ENCODE results near the gene PCDH15.

The PCDH15 gene

GRCh38 chr10:53836638-53837037 is 964.4 kb downstream of the PCDH15 start:
- Histone ChIP-seq H3K4me3 (ENCODE audit: low read depth in 1 of 2, low read length in 1 of 2) (no peak overlapping the region), H3K27ac (no peak overlapping the region), H3K9me3 (no peaks in the 10 kb centered on the region), H3K27me3 (no peaks in the 10 kb centered on the region), H3K36me3 (no peaks in the 10 kb centered on the region), H3K4me1 (ENCODE audit: control insufficient read depth in 1 of 2, insufficient read depth in 1 of 2, low read depth in 1 of 2, low read length in 1 of 2) (no peaks in the 10 kb centered on the region)
- no peak for TF ChIP-seq CTCF (IDR thresholded peaks at IDR 0.05)

DNA sequence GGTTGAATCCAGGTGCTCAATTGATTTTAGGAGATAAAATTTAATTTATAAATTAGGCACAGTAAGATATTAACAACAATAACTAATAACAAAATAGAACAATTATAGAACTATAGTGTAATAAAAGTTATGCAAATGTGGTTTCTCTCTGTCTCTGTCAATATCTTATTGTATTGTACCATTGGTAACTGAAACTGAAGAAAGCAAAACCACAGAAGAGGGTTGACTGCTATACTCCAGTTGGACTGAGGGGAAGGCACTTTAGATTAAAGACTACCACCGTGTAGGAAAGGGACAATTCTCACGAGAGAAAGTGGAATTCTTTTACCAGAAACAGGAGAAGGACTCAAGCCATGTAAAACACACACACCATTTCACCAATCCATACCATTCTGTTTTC is 967.1 kb downstream of the PCDH15 start:
- no peaks in the 10 kb centered on the region for H3K4me1 ChIP-seq (ENCODE audit: control insufficient read depth in 1 of 2, insufficient read depth in 1 of 2, low read depth in 1 of 2, low read length in 1 of 2)

GRCh38 chr10:53827261-53827660 is 973.8 kb downstream of the PCDH15 start:
- no peak overlapping the region for H3K4me3 ChIP-seq (ENCODE audit: low read depth in 1 of 2, low read length in 1 of 2)
- no peaks in the 10 kb centered on the region for H3K36me3 ChIP-seq
- TF ChIP-seq CTCF (IDR thresholded peaks at IDR 0.05) = no peak
- H3K27me3 ChIP-seq = no peaks in the 10 kb centered on the region
- H3K27ac ChIP-seq = no peak overlapping the region
- no peaks in the 10 kb centered on the region for H3K9me3 ChIP-seq
- no peaks in the 10 kb centered on the region for H3K4me1 ChIP-seq (ENCODE audit: control insufficient read depth in 1 of 2, insufficient read depth in 1 of 2, low read depth in 1 of 2, low read length in 1 of 2)

More for the DNA sequence above, 967.1 kb downstream of the PCDH15 start:
- H3K27ac ChIP-seq = no peak overlapping the region
- no peaks in the 10 kb centered on the region for H3K27me3 ChIP-seq
- H3K4me3 ChIP-seq (ENCODE audit: low read depth in 1 of 2, low read length in 1 of 2) = no peak overlapping the region
- TF ChIP-seq CTCF (IDR thresholded peaks at IDR 0.05) = no peak
- no peaks in the 10 kb centered on the region for H3K36me3 ChIP-seq
- no peaks in the 10 kb centered on the region for H3K9me3 ChIP-seq

DNA sequence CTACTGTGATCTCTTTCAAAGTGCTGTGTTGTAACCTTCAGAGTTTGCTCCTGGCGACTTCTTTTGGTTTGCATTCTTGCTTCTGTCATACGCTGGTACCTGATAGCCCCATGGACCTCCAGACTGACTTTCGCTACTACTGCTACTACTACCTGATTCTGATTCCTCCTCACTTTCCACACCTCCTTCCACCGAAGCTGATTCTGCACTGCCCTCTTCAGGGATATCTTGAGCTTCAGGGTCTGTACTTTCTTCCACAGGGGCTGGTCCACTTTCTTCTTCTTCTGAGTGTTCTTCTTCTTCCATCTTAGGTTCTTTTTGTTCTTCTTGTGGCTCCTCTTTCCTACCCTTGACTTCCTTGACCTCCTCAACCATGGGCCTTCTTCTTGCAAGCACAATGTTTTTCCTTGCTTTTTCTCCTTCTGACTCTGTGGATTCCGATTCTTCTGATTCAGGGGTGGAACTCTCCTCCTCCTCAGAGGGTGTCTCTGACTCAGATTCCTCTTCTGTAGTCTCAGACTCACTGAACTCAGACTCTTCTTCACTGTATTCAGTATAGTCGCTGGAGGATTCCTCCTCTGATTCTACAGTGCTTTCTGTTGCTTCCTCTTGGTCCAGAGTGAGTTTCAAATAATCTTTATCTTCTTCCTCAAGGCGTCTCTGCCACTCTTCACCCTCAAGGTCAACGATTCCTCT is 992.2 kb downstream of the PCDH15 start:
- no peak for TF ChIP-seq CTCF (IDR thresholded peaks at IDR 0.05)

DNA sequence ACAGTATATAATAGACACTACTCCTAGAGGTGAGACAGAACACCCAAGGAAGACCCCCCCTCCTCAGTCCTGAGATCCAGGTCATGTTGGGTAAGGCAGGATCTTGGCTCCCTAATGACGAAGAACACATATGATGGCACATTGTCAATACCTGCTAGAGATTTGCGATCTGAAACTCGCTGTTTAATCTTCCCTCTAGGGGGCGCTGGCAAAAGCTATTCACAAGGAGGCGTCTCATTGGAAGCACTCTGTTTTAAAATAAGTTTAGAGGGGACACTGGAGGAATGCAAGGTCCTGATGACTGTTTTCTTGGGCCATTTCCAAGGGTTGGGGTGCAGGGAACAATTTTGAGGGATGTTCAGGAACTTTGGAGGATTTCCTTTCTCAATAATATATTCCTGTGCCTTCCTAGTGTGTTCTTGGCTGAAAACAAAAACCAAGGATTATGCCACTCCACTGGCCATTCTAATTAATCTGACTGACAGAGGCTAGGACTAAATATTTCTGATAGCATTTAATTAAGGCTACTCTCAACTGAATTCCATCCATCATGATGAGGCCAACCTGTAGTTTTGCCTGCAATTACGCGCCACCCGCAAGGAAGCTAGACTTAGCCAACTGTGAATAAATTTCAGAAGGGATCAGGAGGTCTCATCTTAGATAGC is 1014.7 kb downstream of the PCDH15 start:
- H3K36me3 ChIP-seq = no peaks in the 10 kb centered on the region
- H3K9me3 ChIP-seq = no peaks in the 10 kb centered on the region
- no peaks in the 10 kb centered on the region for H3K27me3 ChIP-seq
- H3K4me1 ChIP-seq (ENCODE audit: control insufficient read depth in 1 of 2, insufficient read depth in 1 of 2, low read depth in 1 of 2, low read length in 1 of 2) = no peaks in the 10 kb centered on the region
- TF ChIP-seq CTCF (IDR thresholded peaks at IDR 0.05) = no peak
- H3K4me3 ChIP-seq (ENCODE audit: low read depth in 1 of 2, low read length in 1 of 2) = no peak overlapping the region
- no peak overlapping the region for H3K27ac ChIP-seq

More for the DNA sequence above, 992.2 kb downstream of the PCDH15 start:
- H3K4me1 ChIP-seq (ENCODE audit: control insufficient read depth in 1 of 2, insufficient read depth in 1 of 2, low read depth in 1 of 2, low read length in 1 of 2) = no peaks in the 10 kb centered on the region
- no peak overlapping the region for H3K4me3 ChIP-seq (ENCODE audit: low read depth in 1 of 2, low read length in 1 of 2)
- no peaks in the 10 kb centered on the region for H3K9me3 ChIP-seq
- no peaks in the 10 kb centered on the region for H3K36me3 ChIP-seq
- no peak overlapping the region for H3K27ac ChIP-seq
- no peaks in the 10 kb centered on the region for H3K27me3 ChIP-seq

Measured in neutrophil (primary cell).